NCI-H2171 (cell line): Measurements from ENCODE around the gene KLHL35.
A peak's percentile ranks its signal among the peaks of the same experiment; 100 is the strongest.

Experiments used
- DNase-seq: peaks from one replicate; lab custom pipeline; 2025; lab: John Stamatoyannopoulos, UW

KLHL35 gene

GRCh38 chr11:75468534-75469340, 35.7 kb upstream of the KLHL35 start:
- no peak for DNase-seq

DNA sequence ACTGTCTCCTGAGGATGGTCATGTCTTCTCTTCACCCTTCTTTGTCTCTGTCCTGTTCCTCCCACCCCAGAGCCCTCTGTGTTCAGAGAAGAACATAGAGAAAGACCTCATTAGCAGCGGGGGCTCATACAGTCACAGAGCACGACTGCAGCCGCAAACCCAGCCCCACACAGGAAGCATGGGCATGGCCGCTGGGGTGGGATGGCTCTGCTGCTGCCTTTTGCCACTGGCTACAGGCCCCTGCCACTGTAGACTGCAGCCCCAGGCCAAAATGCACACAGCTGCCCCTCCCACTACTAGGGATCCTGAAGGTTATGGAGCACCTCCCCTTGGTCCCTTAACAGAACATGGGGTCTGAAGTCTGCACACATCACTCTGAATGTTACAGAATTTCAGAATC, 34.9 kb upstream of the KLHL35 start:
- DNase-seq = no peak

- DNase-seq = no peak
Observed at GRCh38 chr11:75467311-75467710, 34.3 kb upstream of the KLHL35 start.

- DNase-seq = no peak
Observed at GRCh38 chr11:75465701-75466531, 32.9 kb upstream of the KLHL35 start.

- DNase-seq = no peak
Observed at GRCh38 chr11:75463106-75463774, 30.2 kb upstream of the KLHL35 start.

- DNase-seq = no peak
Observed at GRCh38 chr11:75462117-75462653, 29.2 kb upstream of the KLHL35 start.

DNA sequence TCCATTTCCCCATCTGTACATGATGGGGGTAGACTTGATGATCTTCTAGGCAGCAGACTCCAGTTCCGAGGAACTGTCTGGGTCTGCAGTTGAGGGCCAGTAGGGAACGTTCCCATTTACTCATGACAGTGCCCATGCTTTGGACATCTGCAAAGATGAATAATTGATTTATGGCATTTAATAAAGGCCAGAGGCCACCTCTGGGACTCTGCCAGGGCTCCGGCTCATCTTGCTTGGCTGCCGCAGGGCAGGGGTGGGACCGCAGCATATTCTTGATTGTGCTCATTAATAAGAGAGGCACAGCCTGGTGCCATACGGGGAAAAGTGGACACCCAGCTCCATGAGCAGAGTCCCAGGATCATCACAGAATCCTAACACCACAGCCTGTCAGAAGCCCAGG, 28.1 kb upstream of the KLHL35 start:
- no peak for DNase-seq

- no peak for DNase-seq
Observed at GRCh38 chr11:75456596-75457183, 23.7 kb upstream of the KLHL35 start.

DNA sequence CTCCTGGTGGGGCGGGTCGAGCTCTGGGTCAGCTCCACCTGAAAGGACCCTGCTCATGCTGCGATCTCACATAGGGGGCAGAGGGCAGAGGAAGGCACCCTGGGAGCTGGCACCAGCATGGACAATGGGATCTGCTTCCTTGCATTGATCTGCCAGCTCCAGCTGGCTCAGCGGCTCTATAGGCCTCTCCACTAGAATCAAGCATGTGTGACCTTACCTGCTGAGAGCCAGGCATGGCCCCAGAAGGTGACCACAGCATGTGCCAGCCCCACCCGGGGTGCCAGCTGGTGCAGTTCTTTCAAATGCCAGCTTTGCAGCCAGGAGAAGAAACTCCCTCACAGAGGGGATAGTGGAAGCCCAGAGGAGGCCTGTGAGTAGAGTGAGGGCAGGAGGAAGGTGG, 22.0 kb upstream of the KLHL35 start:
- no peak for DNase-seq

DNA sequence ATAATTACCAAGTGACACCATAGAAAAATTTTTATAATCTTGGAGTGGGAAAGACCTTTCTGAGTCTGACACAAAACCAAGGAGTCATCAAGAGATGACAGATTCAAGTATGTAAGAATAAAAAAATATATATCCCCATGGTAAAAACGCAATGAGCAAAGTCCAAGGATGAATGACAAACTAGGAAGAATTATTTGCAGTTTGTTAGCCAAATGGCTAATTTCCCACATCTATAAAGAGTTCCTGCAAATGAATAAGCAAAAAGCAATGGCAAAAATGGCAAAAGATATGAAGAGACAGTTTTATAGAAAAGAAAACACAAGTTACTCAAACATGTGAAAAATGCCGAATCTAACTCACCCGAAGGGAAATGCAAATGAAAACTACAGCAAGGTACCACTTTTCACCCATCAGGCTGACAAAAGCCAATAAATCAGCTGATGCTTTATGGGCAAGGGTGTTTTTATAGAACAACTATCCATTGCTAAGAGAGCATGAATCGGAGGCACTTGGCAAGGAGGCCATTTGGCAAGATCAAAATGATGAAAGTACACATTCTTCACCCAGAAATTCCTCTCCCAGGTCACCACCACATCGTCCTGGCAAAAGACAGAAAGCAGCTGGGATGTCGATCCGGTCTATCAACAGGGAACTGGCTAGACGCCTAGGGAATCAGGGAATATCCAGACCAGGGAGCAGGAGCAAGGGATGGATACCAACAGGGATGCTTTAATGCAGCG, 21.1 kb upstream of the KLHL35 start:
- DNase-seq = no peak

GRCh38 chr11:75450826-75451821, 18.1 kb upstream of the KLHL35 start:
- peak; percentile 73 for DNase-seq

DNA sequence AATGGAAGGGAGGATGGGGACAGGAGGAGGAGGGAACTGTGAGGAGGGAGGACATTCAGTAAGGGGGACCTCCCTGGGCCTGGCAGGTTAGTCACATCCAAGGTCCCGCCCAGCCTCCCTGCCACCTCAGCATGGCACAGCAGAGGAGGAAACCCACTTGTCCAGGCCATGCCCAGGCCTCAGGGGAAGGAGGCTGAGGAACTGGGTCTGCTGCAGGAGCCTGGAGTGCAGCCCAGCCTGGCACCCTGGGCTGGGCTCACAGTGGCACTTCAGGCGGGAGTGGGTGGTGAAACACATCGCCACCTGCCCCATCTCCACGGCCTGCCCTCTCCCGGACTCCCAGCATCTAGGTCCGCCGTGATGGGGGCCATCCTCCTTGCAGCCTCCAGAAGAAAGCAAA, 17.2 kb upstream of the KLHL35 start:
- DNase-seq = no peak

- DNase-seq = no peak
Observed at GRCh38 chr11:75449776-75450175, 16.8 kb upstream of the KLHL35 start.

DNA sequence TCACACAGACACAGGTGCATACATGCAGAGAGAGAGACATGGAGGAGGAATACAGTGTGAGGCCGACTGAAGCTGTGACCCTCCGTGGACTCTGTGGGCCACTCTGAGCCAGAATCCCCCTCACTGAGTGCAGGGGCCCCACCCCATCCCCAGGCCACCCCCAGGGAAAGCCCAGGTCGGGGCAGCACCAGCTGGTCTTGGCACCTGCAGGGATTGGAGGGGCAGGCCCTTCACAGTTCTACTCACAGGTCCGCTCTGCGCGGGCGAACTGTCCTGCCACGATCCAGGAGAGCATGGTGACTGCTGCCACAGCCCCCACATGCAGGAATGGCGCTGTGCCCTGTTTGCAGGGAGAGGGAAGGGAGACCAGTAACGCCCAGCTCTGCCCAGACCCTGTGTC, 16.3 kb upstream of the KLHL35 start:
- no peak for DNase-seq

GRCh38 chr11:75447415-75447814, 14.4 kb upstream of the KLHL35 start:
- no peak for DNase-seq

GRCh38 chr11:75445315-75445953, 12.4 kb upstream of the KLHL35 start:
- no peak for DNase-seq

DNA sequence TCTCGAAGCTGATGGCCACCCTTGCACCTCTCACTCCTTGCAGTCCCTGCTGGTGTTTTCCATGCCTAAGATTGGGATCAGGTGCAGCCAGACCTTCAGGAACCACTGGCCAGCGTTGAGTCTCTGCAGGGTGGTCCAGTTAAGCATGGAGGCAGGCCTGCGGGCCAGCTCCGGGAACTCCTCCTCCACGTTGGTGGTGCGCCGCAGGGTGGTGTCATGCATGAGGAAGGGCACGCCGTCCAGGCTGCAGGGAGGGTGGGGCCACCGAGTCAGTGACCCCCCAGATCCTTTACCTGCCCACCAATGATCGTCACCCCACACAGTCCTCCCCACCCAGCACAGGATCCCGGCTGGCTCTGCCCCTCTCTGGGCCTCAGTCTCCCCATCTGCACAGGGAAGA, 10.0 kb upstream of the KLHL35 start:
- DNase-seq = no peak

- DNase-seq = no peak
Observed at GRCh38 chr11:75442161-75442885, 9.3 kb upstream of the KLHL35 start.

DNA sequence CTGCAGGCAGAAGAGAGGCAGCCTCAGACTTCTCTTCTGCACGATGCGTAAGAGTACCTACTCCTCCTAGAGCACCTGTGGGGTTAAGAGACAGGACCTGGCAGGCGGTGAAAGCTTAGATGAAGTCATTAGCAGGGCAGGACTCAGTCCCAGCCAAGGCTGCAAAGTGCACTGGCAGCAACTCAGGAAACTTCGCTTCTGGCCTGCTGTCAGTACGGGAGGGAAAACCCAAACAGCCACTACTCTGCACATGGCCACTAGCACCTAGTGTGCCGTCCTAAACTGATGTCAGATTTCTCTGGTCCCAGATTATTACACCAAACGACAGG, 8.8 kb upstream of the KLHL35 start:
- DNase-seq = no peak
